Measurements from ENCODE around the gene CHCT1.

DNA sequence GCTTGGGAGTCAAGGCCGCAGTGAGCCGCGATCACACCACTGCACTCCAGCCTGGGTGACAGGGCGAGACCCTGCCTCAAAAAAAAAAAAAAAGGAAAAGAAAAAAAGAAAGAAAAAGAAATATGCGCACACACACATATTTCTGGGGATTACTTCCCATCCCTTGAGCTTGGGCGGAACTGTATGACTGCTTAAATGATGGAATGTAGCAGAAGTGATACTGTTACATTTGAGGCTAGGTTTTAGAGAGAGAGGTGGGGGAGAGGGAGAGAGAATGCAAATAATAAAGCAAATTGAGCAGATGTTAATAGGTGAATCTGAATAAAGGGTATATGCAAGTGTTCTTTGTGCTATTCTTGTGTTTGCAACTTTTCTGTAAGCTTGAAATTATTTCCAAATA, 18.3 kb upstream of the CHCT1 start:
- TF ChIP-seq, protein P1, sequence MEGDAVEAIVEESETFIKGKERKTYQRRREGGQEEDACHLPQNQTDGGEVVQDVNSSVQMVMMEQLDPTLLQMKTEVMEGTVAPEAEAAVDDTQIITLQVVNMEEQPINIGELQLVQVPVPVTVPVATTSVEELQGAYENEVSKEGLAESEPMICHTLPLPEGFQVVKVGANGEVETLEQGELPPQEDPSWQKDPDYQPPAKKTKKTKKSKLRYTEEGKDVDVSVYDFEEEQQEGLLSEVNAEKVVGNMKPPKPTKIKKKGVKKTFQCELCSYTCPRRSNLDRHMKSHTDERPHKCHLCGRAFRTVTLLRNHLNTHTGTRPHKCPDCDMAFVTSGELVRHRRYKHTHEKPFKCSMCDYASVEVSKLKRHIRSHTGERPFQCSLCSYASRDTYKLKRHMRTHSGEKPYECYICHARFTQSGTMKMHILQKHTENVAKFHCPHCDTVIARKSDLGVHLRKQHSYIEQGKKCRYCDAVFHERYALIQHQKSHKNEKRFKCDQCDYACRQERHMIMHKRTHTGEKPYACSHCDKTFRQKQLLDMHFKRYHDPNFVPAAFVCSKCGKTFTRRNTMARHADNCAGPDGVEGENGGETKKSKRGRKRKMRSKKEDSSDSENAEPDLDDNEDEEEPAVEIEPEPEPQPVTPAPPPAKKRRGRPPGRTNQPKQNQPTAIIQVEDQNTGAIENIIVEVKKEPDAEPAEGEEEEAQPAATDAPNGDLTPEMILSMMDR (IDR thresholded peaks at IDR 0.05; ENCODE audit: low read depth, low read length, poor library complexity, severe bottlenecking) = no peak
- no peak for TF ChIP-seq EZH2phosphoT487 (IDR thresholded peaks at IDR 0.05; ENCODE audit: borderline replicate concordance, low read length)
